NCI-H1105 treated with DMSO at 0.1 percent for 48 hours (cell line): Measurements from ENCODE around the gene AGXT2.
"Not testable (repeated sequence)": the region's sequence is repeated elsewhere in the genome, so short reads cannot be mapped to it uniquely, and the experiment has no call there.

Experiments used
- DNase-seq: peaks from one replicate; lab custom pipeline; 2025; lab: John Stamatoyannopoulos, UW

AGXT2 gene

GRCh38 chr5:35050541-35051126 lies 2.9 kb upstream of the AGXT2 start:
- DNase-seq = no peak

GRCh38 chr5:35048910-35049309 lies 1.2 kb upstream of the AGXT2 start:
- DNase-seq = no peak

- no peak for DNase-seq
Observed at GRCh38 chr5:35046774-35047173, 975 bp downstream of the AGXT2 start.

- no peak for DNase-seq
Observed at GRCh38 chr5:35045280-35045679, 2.5 kb downstream of the AGXT2 start.

- DNase-seq = no peak
Observed at GRCh38 chr5:35044649-35045048, 3.1 kb downstream of the AGXT2 start.

- DNase-seq = no peak
Observed at GRCh38 chr5:35042781-35043180, 5.0 kb downstream of the AGXT2 start.

- DNase-seq = no peak
Observed at GRCh38 chr5:35041261-35041660, 6.5 kb downstream of the AGXT2 start.

GRCh38 chr5:35038891-35039290 lies 8.9 kb downstream of the AGXT2 start:
- no peak for DNase-seq

- DNase-seq = no peak
Observed at GRCh38 chr5:35036536-35036935, 11.2 kb downstream of the AGXT2 start.

GRCh38 chr5:35035929-35036328 lies 11.8 kb downstream of the AGXT2 start:
- DNase-seq = not testable (repeated sequence)

- DNase-seq = no peak
Observed at GRCh38 chr5:35035271-35035670, 12.5 kb downstream of the AGXT2 start.

GRCh38 chr5:35032356-35032755 lies 15.4 kb downstream of the AGXT2 start:
- no peak for DNase-seq

GRCh38 chr5:35031276-35031675 lies 16.5 kb downstream of the AGXT2 start:
- no peak for DNase-seq

- DNase-seq = no peak
Observed at GRCh38 chr5:35030426-35031100, 17.2 kb downstream of the AGXT2 start.

- DNase-seq = no peak
Observed at GRCh38 chr5:35029333-35029732, 18.4 kb downstream of the AGXT2 start.

GRCh38 chr5:35026941-35027340 lies 20.8 kb downstream of the AGXT2 start:
- DNase-seq = peak; percentile 75

GRCh38 chr5:35026280-35026840 lies 21.4 kb downstream of the AGXT2 start:
- DNase-seq = peak; percentile 75

- DNase-seq = no peak
Observed at GRCh38 chr5:35024911-35025510, 22.7 kb downstream of the AGXT2 start.

- DNase-seq = no peak
Observed at GRCh38 chr5:35023391-35024178, 24.2 kb downstream of the AGXT2 start.

GRCh38 chr5:35016174-35017051 lies 31.3 kb downstream of the AGXT2 start:
- no peak for DNase-seq

- DNase-seq = no peak
Observed at GRCh38 chr5:35015063-35015462, 32.7 kb downstream of the AGXT2 start.
